Natural killer cell treated with Interleukin-12 subunit alpha and Interleukin-12 subunit beta and Interleukin-15 and Interleukin-18, amount 100 ng/mL, for 72 hours (primary cell): Measurements from ENCODE around the gene ZFP90. TPM values are rescaled to one million over a fixed set of nuclear protein-coding genes. Genes with fewer than 3 reads are reported as not detected.
A peak's percentile ranks its signal among the peaks of the same experiment; 100 is the strongest.
"Not testable (repeated sequence)": the region's sequence is repeated elsewhere in the genome, so short reads cannot be mapped to it uniquely, and the experiment has no call there.

ENCODE experiments used
- ATAC-seq, 2 donors: fragments of 150-1000 bp; cut with Tn5 transposase in 1 of 2; sonication (Bioruptor Pico), chemical (Tn5 transposase) in 1 of 2; 2 replicates each; pipeline ENCODE4 v1.10.0; 2021
- DNase-seq: peaks from one replicate; pipeline ENCODE4 v3.0.0; 2022; ENCODE audit warnings: low spot score
- H3K27ac Mint-ChIP-seq, 2 donors: 1 replicate in 1 of 2; 2 replicates in 1 of 2; pipeline ENCODE4 v1.8.0; 2022; ENCODE audit warnings: mixed read lengths in 2 of 2, mild to moderate bottlenecking in 1 of 2, moderate library complexity in 1 of 2
- H3K27me3 Mint-ChIP-seq, 2 donors: 1 replicate in 1 of 2; 2 replicates in 1 of 2; pipeline ENCODE4 v1.8.0; 2022; ENCODE audit warnings: mixed read lengths in 2 of 2
- H3K36me3 Mint-ChIP-seq: one replicate; pipeline ENCODE4 v1.8.0; 2022; ENCODE audit warnings: mixed read lengths
- H3K4me1 Mint-ChIP-seq, 2 donors: 1 replicate in 1 of 2; 2 replicates in 1 of 2; pipeline ENCODE4 v1.8.0; 2022; ENCODE audit warnings: low read depth in 2 of 2, mixed read lengths in 2 of 2, mild to moderate bottlenecking in 1 of 2
- H3K4me3 Mint-ChIP-seq: one replicate; pipeline ENCODE4 v1.8.0; 2022; ENCODE audit warnings: mixed read lengths
- H3K9me3 Mint-ChIP-seq: 2 replicates; pipeline ENCODE4 v1.8.0; 2022; ENCODE audit warnings: mixed read lengths
- total RNA-seq, 2 donors: library from RNA; stranded (reverse); gene quantifications; one replicate each; pipeline ENCODE4 v1.2.3, GENCODE V29; 2022

Gene ZFP90
- total RNA-seq, 2 donors from 2014 or later = 21.5 to 29.8 TPM

- H3K27me3 Mint-ChIP-seq = peaks cover 0 to 8% of the 10 kb centered on the region in 2 donors
- peak overlapping the region; percentile 29 to 30 for H3K27ac Mint-ChIP-seq
- no peak for DNase-seq
- no peaks in the 10 kb centered on the region for H3K9me3 Mint-ChIP-seq
- H3K36me3 Mint-ChIP-seq = no peaks in the 10 kb centered on the region
- peak in 1 of 2 donors; percentile 20 for ATAC-seq
- H3K4me1 Mint-ChIP-seq = peaks cover 15 to 21% of the 10 kb centered on the region in 2 donors
- no peak overlapping the region for H3K4me3 Mint-ChIP-seq
These were observed 10.9 kb upstream of the ZFP90 start for GRCh38 chr16:68528233-68528632.

- Mint-ChIP-seq H3K4me1 (peaks cover 15 to 21% of the 10 kb centered on the region in 2 donors), H3K36me3 (no peaks in the 10 kb centered on the region), H3K4me3 (peak overlapping the region; percentile 80), H3K9me3 (no peaks in the 10 kb centered on the region), H3K27me3 (peaks cover 0 to 8% of the 10 kb centered on the region in 2 donors), H3K27ac (peak overlapping the region; percentile 29 to 30)
- ATAC-seq (peak; percentile 86 to 89), DNase-seq (peak; percentile 87)
These were observed 10.3 kb upstream of the ZFP90 start for GRCh38 chr16:68528686-68529379.

- peaks cover 0 to 8% of the 10 kb centered on the region in 2 donors for H3K27me3 Mint-ChIP-seq
- H3K36me3 Mint-ChIP-seq = no peaks in the 10 kb centered on the region
- H3K9me3 Mint-ChIP-seq = no peaks in the 10 kb centered on the region
- H3K27ac Mint-ChIP-seq = peak overlapping the region in 1 of 2 donors; percentile 62
- DNase-seq (no peak), ATAC-seq (peak; percentile 11 to 26)
- peaks cover 15 to 21% of the 10 kb centered on the region in 2 donors for H3K4me1 Mint-ChIP-seq
- H3K4me3 Mint-ChIP-seq = peak overlapping the region; percentile 80
These were observed 9.5 kb upstream of the ZFP90 start for GRCh38 chr16:68529608-68529930.

GRCh38 chr16:68529931-68530701 is 9.0 kb upstream of the ZFP90 start:
- H3K4me1 Mint-ChIP-seq = peaks cover 15 to 21% of the 10 kb centered on the region in 2 donors
- DNase-seq = peak; percentile 87
- H3K9me3 Mint-ChIP-seq = no peaks in the 10 kb centered on the region
- ATAC-seq = peak; percentile 93
- no peaks in the 10 kb centered on the region for H3K36me3 Mint-ChIP-seq
- H3K4me3 Mint-ChIP-seq = peak overlapping the region; percentile 80
- peak overlapping the region in 1 of 2 donors; percentile 62 for H3K27ac Mint-ChIP-seq
- peaks cover 0 to 8% of the 10 kb centered on the region in 2 donors for H3K27me3 Mint-ChIP-seq

- Mint-ChIP-seq H3K36me3 (no peaks in the 10 kb centered on the region), H3K27me3 (peaks cover 0 to 5% of the 10 kb centered on the region in 2 donors), H3K9me3 (no peaks in the 10 kb centered on the region), H3K4me1 (peaks cover 14 to 19% of the 10 kb centered on the region in 2 donors), H3K4me3 (no peak overlapping the region), H3K27ac (no peak overlapping the region)
- no peak for ATAC-seq
- no peak for DNase-seq
These were observed 5.2 kb upstream of the ZFP90 start for GRCh38 chr16:68533937-68534336.

GRCh38 chr16:68535331-68535730 is 3.8 kb upstream of the ZFP90 start:
- Mint-ChIP-seq H3K4me3 (no peak overlapping the region), H3K27ac (no peak overlapping the region), H3K4me1 (peaks cover 14 to 17% of the 10 kb centered on the region in 2 donors), H3K27me3 (peaks cover 0 to 5% of the 10 kb centered on the region in 2 donors), H3K9me3 (no peaks in the 10 kb centered on the region), H3K36me3 (peaks cover 5% of the 10 kb centered on the region)
- no peak for ATAC-seq
- DNase-seq = no peak

- peak; percentile 41 to 61 for ATAC-seq
- Mint-ChIP-seq H3K27ac (peak overlapping the region; percentile 87 to 95), H3K4me3 (peak overlapping the region; percentile 96), H3K4me1 (peaks cover 20% of the 10 kb centered on the region in 2 donors), H3K9me3 (no peaks in the 10 kb centered on the region), H3K36me3 (peaks cover 11% of the 10 kb centered on the region), H3K27me3 (no peaks in the 10 kb centered on the region)
- DNase-seq = peak; percentile 63
These were observed 684 bp downstream of the ZFP90 start for GRCh38 chr16:68539711-68540239.

GRCh38 chr16:68548947-68549346 is 9.9 kb downstream of the ZFP90 start:
- DNase-seq (peak; percentile 63), ATAC-seq (peak; percentile 78 to 86)
- peak overlapping the region; percentile 85 to 96 for H3K27ac Mint-ChIP-seq
- H3K36me3 Mint-ChIP-seq = peaks cover 47% of the 10 kb centered on the region
- peaks cover 18% of the 10 kb centered on the region for H3K9me3 Mint-ChIP-seq
- H3K4me1 Mint-ChIP-seq = peaks cover 17 to 29% of the 10 kb centered on the region in 2 donors
- H3K27me3 Mint-ChIP-seq = no peaks in the 10 kb centered on the region
- peak overlapping the region; percentile 81 for H3K4me3 Mint-ChIP-seq

GRCh38 chr16:68553186-68553585 is 14.1 kb downstream of the ZFP90 start:
- peaks cover 39% of the 10 kb centered on the region for H3K9me3 Mint-ChIP-seq
- H3K27ac Mint-ChIP-seq = no peak overlapping the region
- H3K36me3 Mint-ChIP-seq = peaks cover 86% of the 10 kb centered on the region
- no peak overlapping the region for H3K4me3 Mint-ChIP-seq
- DNase-seq (no peak), ATAC-seq (no peak)
- peaks cover 18 to 29% of the 10 kb centered on the region in 2 donors for H3K4me1 Mint-ChIP-seq
- no peaks in the 10 kb centered on the region for H3K27me3 Mint-ChIP-seq

- not testable (repeated sequence) for H3K4me3 Mint-ChIP-seq, H3K27me3 Mint-ChIP-seq, ATAC-seq, DNase-seq, H3K4me1 Mint-ChIP-seq, H3K27ac Mint-ChIP-seq
- H3K9me3 Mint-ChIP-seq = peaks cover 52% of the 10 kb centered on the region
- H3K36me3 Mint-ChIP-seq = peaks cover 96% of the 10 kb centered on the region
These were observed 21.2 kb downstream of the ZFP90 start for GRCh38 chr16:68560341-68560740.

GRCh38 chr16:68563631-68564381 is 24.7 kb downstream of the ZFP90 start:
- no peak overlapping the region for H3K4me3 Mint-ChIP-seq
- H3K9me3 Mint-ChIP-seq = peaks cover 46% of the 10 kb centered on the region
- DNase-seq (no peak), ATAC-seq (no peak)
- no peak overlapping the region for H3K27ac Mint-ChIP-seq
- H3K36me3 Mint-ChIP-seq = peaks cover 91% of the 10 kb centered on the region
- no peaks in the 10 kb centered on the region for H3K27me3 Mint-ChIP-seq
- H3K4me1 Mint-ChIP-seq = no peaks in the 10 kb centered on the region

- Mint-ChIP-seq H3K4me3 (no peak overlapping the region), H3K36me3 (peaks cover 88% of the 10 kb centered on the region), H3K27me3 (no peaks in the 10 kb centered on the region), H3K27ac (no peak overlapping the region), H3K4me1 (no peaks in the 10 kb centered on the region), H3K9me3 (peaks cover 43% of the 10 kb centered on the region)
- DNase-seq = no peak
- no peak for ATAC-seq
These were observed 25.4 kb downstream of the ZFP90 start for GRCh38 chr16:68564382-68564985.

GRCh38 chr16:68574479-68574878 is 35.4 kb downstream of the ZFP90 start:
- H3K27ac Mint-ChIP-seq = no peak overlapping the region
- ATAC-seq (no peak), DNase-seq (no peak)
- peaks cover 61% of the 10 kb centered on the region for H3K36me3 Mint-ChIP-seq
- H3K9me3 Mint-ChIP-seq = peaks cover 18% of the 10 kb centered on the region
- H3K4me1 Mint-ChIP-seq = no peaks in the 10 kb centered on the region
- no peak overlapping the region for H3K4me3 Mint-ChIP-seq
- no peaks in the 10 kb centered on the region for H3K27me3 Mint-ChIP-seq
